K562 (cell line): ENCODE results near the gene CENPU. TPM values are rescaled to one million over a fixed set of nuclear protein-coding genes. Genes with fewer than 3 reads are reported as not detected.

Source experiments
- ATAC-seq: fragments of 200-7000 bp; cut with Tn5 transposase; 3 replicates; pipeline ENCODE4 v1.9.1; 2020; ENCODE audit warnings: moderate library complexity
- BruUV-seq: library from RNA; stranded (reverse); fragments of 400-500 nt; replicated peaks from 2 replicates; lab custom pipeline; 2021; lab: Mats Ljungman, UMichigan
- CTCF ChIA-PET: fragments of 300-600 bp; formaldehyde crosslinking; extraction: SDS; loops from one replicate; lab custom pipeline; 2021; ENCODE audit warnings: low intra/inter-chr PET ratio; lab: Yijun Ruan, JAX
- POLR2A ChIA-PET: fragments of 300-600, 350-650 bp; sonication (Branson Sonifier 250); formaldehyde crosslinking; extraction: SDS; loops from one replicate; lab custom pipeline; 2021; ENCODE audit warnings: antibody characterized with exemption, inconsistent platforms; lab: Yijun Ruan, JAX
- DNase-seq, 4 experiments: peaks; one replicate each; pipeline versions ENCODE4 v3.0.0 to v3.0.0-alpha.2; 2011 to 2018; ENCODE audit warnings: low spot score in 3 of 4, mixed read lengths in 3 of 4; ENCODE audit errors: extremely low read depth in 1 of 4
- FAIRE-seq: peaks from 2 replicates; lab custom pipeline; 2011; peaks lifted over from hg19 to GRCh38; lab: Jason Lieb, UNC
- H2AFZ ChIP-seq: 2 replicates; pipeline ENCODE4 v1.6.0; 2011; ENCODE audit warnings: low read depth, low read length, control low read depth, inconsistent platforms
- H3K27ac ChIP-seq: fragments of 200-600 bp; 3 replicates; pipeline ENCODE4 v1.8.0; 2011; ENCODE audit warnings: low read depth, mild to moderate bottlenecking, control low read depth, inconsistent platforms, low read length, moderate library complexity, mixed read lengths; ENCODE audit errors: extremely low read depth
- H3K27me3 ChIP-seq, 2 experiments: fragments of 300-600 bp in 1 of 2; 2 replicates in 1 of 2; 3 replicates in 1 of 2; pipeline versions ENCODE4 v1.6.0 to v1.8.0; 2011; ENCODE audit warnings: inconsistent platforms in 2 of 2, low read length in 2 of 2, mild to moderate bottlenecking in 1 of 2, mixed read lengths in 1 of 2, moderate library complexity in 1 of 2; ENCODE audit not compliant: control insufficient read depth in 2 of 2, insufficient read depth in 2 of 2
- H3K36me3 ChIP-seq: fragments of 300-600 bp; 3 replicates; pipeline ENCODE4 v1.8.0; 2011; ENCODE audit warnings: mild to moderate bottlenecking, low read length, inconsistent platforms; ENCODE audit not compliant: control insufficient read depth, insufficient read depth
- H3K4me1 ChIP-seq, 2 experiments: fragments of 200-600 bp in 1 of 2; replicated peaks in 1 of 2; 2 replicates in 1 of 2; 3 replicates in 1 of 2; pipeline versions ENCODE4 v1.5.1 to v1.8.0; 2011; ENCODE audit warnings: inconsistent platforms in 2 of 2, low read length in 2 of 2, mild to moderate bottlenecking in 1 of 2, mixed read lengths in 1 of 2, moderate library complexity in 1 of 2; ENCODE audit not compliant: control insufficient read depth in 2 of 2, insufficient read depth in 2 of 2
- H3K4me2 ChIP-seq: 2 replicates; pipeline ENCODE4 v1.6.1; 2011; ENCODE audit warnings: low read length, control low read depth, inconsistent platforms, mixed read lengths; ENCODE audit not compliant: insufficient read depth
- H3K4me3 ChIP-seq: fragments of 200-600 bp; sonication (generic), shearing (Covaris generic); 2 replicates; pipeline ENCODE4 v1.5.1; 2016; ENCODE audit warnings: control low read depth, inconsistent platforms
- H3K79me2 ChIP-seq: fragments of 200-600 bp; 3 replicates; pipeline ENCODE4 v1.8.0; 2011; ENCODE audit warnings: low read length, inconsistent platforms; ENCODE audit not compliant: control insufficient read depth, insufficient read depth
- H3K9ac ChIP-seq, 2 experiments: 2 replicates each; pipeline versions ENCODE4 v1.6.0 to v1.6.1; 2011; ENCODE audit warnings: low read depth in 2 of 2, low read length in 2 of 2, control low read depth in 1 of 2, inconsistent platforms in 1 of 2, mild to moderate bottlenecking in 1 of 2, mixed read lengths in 1 of 2; ENCODE audit not compliant: insufficient read depth in 1 of 2
- H3K9me1 ChIP-seq: one replicate; pipeline ENCODE4 v1.6.0; 2011; ENCODE audit warnings: inconsistent platforms, mild to moderate bottlenecking, low read length, moderate library complexity; ENCODE audit not compliant: control insufficient read depth, insufficient read depth
- H3K9me3 ChIP-seq: replicated peaks from 2 replicates; pipeline ENCODE4 v1.5.1; 2011; ENCODE audit warnings: low read depth, low read length, inconsistent platforms; ENCODE audit not compliant: control insufficient read depth, insufficient read depth
- H4K20me1 ChIP-seq: replicated peaks from 2 replicates; pipeline ENCODE4 v1.6.1; 2011; ENCODE audit warnings: low read length, inconsistent platforms, mixed read lengths; ENCODE audit not compliant: control insufficient read depth, insufficient read depth
- HMG20B ChIP-seq: fragments of 250-450 bp; sonication (Bioruptor Pico); IDR thresholded peaks from 2 replicates; pipeline ENCODE4 v1.5.0; 2021; ENCODE audit warnings: mild to moderate bottlenecking
- LCOR ChIP-seq: sonication (generic); formaldehyde crosslinking; IDR thresholded peaks from 2 replicates; pipeline ENCODE4 v1.8.0; 2022; ENCODE audit warnings: mild to moderate bottlenecking, missing genetic modification reagents
- NFE2 ChIP-seq: IDR thresholded peaks from 2 replicates; pipeline ENCODE4 v1.6.1; 2014; ENCODE audit warnings: antibody characterized with exemption, low read depth
- NRF1 ChIP-seq, 2 experiments: fragments of 450-650 bp; IDR thresholded peaks in 1 of 2; conservative IDR thresholded peaks in 1 of 2; 2 replicates each; pipeline ENCODE4 v1.6.1; 2014; ENCODE audit warnings: mild to moderate bottlenecking in 2 of 2
- PHF20 ChIP-seq: fragments of 450-650 bp; IDR thresholded peaks from 2 replicates; pipeline ENCODE4 v1.6.1; 2018; ENCODE audit not compliant: partially characterized antibody
- PREB ChIP-seq: sonication (generic); formaldehyde crosslinking; IDR thresholded peaks from 2 replicates; pipeline ENCODE4 v1.8.1; 2023; ENCODE audit warnings: mild to moderate bottlenecking, missing genetic modification reagents
- PURB ChIP-seq: sonication (generic); formaldehyde crosslinking; IDR thresholded peaks from 2 replicates; pipeline ENCODE4 v1.9.0; 2021; ENCODE audit warnings: low read depth, mild to moderate bottlenecking, missing genetic modification reagents
- SETDB1 ChIP-seq: IDR thresholded peaks from one replicate; pipeline ENCODE4 v1.6.1; 2012; ENCODE audit warnings: low read length, control low read depth, inconsistent platforms
- SP1 ChIP-seq: sonication (generic); formaldehyde crosslinking; IDR thresholded peaks from 2 replicates; pipeline ENCODE4 v1.8.1; 2022; ENCODE audit warnings: mild to moderate bottlenecking, missing genetic modification reagents
- ZZZ3 ChIP-seq: fragments of 450-650 bp; IDR thresholded peaks from 2 replicates; pipeline ENCODE4 v1.6.1; 2016; ENCODE audit warnings: antibody characterized with exemption, mild to moderate bottlenecking, moderate library complexity
- WGBS: fragments of 100-300 bp; shearing (Covaris generic); methylation state at CpG from one replicate; pipeline ENCODE4 v1.1.6; 2016; ENCODE audit warnings: low coverage, mixed read lengths; ENCODE audit not compliant: insufficient coverage; ENCODE audit errors: missing lambda C conversion rate; 5-methylcytosine and 5-hydroxymethylcytosine counted together
- in situ Hi-C: fragments of 300-500 bp; cut with MboI; formaldehyde crosslinking; loops from 4 replicates; pipeline ENCODE4 v1.15.0; 2018; ENCODE audit warnings: inconsistent platforms, mixed read lengths
- intact Hi-C: fragments of 100-400 bp; cut with micrococcal nuclease; formaldehyde crosslinking; loops from 2 replicates; pipeline ENCODE4 v1.14.2; 2022
- polyA plus RNA-seq, 8 experiments: library from polyadenylated mRNA; depleted of rRNA in 4 of 8; stranded (reverse) in 5 of 8; unstranded in 3 of 8; fragments of >200 nt; fragmentation: Nextera tagmentation in 2 of 8; fragmentation: Illumina TruSeq in 1 of 8; extraction: Ambion mirVana in 2 of 8; extraction: Trizol in 1 of 8; gene quantifications; 2 replicates each; pipeline versions ENCODE4 v1.2.1 to v1.2.3, GENCODE V29; 2011 to 2014; ENCODE audit warnings: inconsistent platforms in 1 of 8, missing spikeins in 1 of 8
- total RNA-seq, 7 experiments: library from RNA; depleted of rRNA in 6 of 7; stranded (reverse); fragments of >200 nt in 6 of 7; fragmentation: Illumina TruSeq in 2 of 7; extraction: Trizol in 2 of 7; gene quantifications; 2 replicates each; pipeline versions ENCODE4 v1.2.1 to v1.2.3, GENCODE V29; 2011 to 2021; ENCODE audit warnings: low replicate concordance in 1 of 7
- TF ChIP-seq, protein P1 (sequence below): fragments of 250-450 bp; sonication (Bioruptor Pico); IDR thresholded peaks from 2 replicates; pipeline ENCODE4 v1.4.0; 2020; ENCODE audit warnings: mild to moderate bottlenecking, moderate library complexity
- TF ChIP-seq, protein P2 (sequence below): sonication (generic); formaldehyde crosslinking; IDR thresholded peaks from 2 replicates; pipeline ENCODE4 v1.8.1; 2022; ENCODE audit warnings: missing genetic modification reagents
- TF ChIP-seq, protein P3 (sequence below): fragments of 450-650 bp; IDR thresholded peaks from one replicate; pipeline ENCODE4 v1.6.1; 2018; ENCODE audit warnings: mild to moderate bottlenecking, moderate library complexity; ENCODE audit not compliant: partially characterized antibody

CENPU gene
- total and polyA plus RNA-seq, 9 of the 15 experiments (the other 6 are each of a cell fraction or from before 2014, with no cell fraction given) = 39.4 to 98.7 (median 84.3) TPM

DNA sequence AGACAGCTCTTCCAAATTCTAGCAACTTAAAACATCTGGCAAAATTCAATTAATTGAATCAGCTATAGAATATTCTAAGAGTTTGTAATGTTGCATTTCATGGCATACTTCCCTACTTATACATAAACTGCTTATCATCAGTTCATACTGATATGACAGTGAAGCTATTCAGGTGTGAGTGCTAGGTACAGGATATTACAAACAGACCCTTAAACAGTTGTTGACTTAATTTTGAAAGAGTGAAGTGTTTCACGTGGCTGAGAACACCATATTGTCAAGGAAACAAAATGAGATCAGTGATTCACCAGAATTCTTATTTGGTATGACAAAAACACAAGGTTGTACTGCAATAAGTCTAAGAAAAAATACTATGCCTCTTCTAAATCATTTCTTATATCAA, 27.4 kb downstream of the CENPU start:
- H2AFZ ChIP-seq = no peak overlapping the region
- ChIA-PET POLR2A (no interaction called here), CTCF (no interaction called here)
- H3K4me3 ChIP-seq = no peak overlapping the region
- ATAC-seq (no peak), FAIRE-seq (no peak), DNase-seq (no peak)
- H3K79me2 ChIP-seq = no peaks in the 10 kb centered on the region
- WGBS = 53% methylated on average over 1 of the region's 1 CpG
- in situ Hi-C loops = no loop called here
- BruUV-seq = no TSS peak
- no peak overlapping the region for H3K27ac ChIP-seq
- H3K9me3 ChIP-seq = no peaks in the 10 kb centered on the region
- no peak overlapping the region for H3K4me2 ChIP-seq
- H3K4me1 ChIP-seq = no peaks in the 10 kb centered on the region
- no peak overlapping the region for H3K9ac ChIP-seq
- intact Hi-C loops = no loop called here
- H3K9me1 ChIP-seq = no peaks in the 10 kb centered on the region
- H4K20me1 ChIP-seq = no peaks in the 10 kb centered on the region
- H3K36me3 ChIP-seq = peaks cover 86% of the 10 kb centered on the region
- no peaks in the 10 kb centered on the region for H3K27me3 ChIP-seq
- TF ChIP-seq PREB = no peak
- TF ChIP-seq, protein P1, sequence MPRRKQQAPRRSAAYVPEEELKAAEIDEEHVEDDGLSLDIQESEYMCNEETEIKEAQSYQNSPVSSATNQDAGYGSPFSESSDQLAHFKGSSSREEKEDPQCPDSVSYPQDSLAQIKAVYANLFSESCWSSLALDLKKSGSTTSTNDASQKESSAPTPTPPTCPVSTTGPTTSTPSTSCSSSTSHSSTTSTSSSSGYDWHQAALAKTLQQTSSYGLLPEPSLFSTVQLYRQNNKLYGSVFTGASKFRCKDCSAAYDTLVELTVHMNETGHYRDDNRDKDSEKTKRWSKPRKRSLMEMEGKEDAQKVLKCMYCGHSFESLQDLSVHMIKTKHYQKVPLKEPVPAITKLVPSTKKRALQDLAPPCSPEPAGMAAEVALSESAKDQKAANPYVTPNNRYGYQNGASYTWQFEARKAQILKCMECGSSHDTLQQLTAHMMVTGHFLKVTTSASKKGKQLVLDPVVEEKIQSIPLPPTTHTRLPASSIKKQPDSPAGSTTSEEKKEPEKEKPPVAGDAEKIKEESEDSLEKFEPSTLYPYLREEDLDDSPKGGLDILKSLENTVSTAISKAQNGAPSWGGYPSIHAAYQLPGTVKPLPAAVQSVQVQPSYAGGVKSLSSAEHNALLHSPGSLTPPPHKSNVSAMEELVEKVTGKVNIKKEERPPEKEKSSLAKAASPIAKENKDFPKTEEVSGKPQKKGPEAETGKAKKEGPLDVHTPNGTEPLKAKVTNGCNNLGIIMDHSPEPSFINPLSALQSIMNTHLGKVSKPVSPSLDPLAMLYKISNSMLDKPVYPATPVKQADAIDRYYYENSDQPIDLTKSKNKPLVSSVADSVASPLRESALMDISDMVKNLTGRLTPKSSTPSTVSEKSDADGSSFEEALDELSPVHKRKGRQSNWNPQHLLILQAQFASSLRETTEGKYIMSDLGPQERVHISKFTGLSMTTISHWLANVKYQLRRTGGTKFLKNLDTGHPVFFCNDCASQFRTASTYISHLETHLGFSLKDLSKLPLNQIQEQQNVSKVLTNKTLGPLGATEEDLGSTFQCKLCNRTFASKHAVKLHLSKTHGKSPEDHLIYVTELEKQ (CRISPR knock-in tag) = no peak
- TF ChIP-seq PURB = no peak
- TF ChIP-seq, protein P2, sequence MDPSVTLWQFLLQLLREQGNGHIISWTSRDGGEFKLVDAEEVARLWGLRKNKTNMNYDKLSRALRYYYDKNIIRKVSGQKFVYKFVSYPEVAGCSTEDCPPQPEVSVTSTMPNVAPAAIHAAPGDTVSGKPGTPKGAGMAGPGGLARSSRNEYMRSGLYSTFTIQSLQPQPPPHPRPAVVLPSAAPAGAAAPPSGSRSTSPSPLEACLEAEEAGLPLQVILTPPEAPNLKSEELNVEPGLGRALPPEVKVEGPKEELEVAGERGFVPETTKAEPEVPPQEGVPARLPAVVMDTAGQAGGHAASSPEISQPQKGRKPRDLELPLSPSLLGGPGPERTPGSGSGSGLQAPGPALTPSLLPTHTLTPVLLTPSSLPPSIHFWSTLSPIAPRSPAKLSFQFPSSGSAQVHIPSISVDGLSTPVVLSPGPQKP (CRISPR knock-in tag) = no peak
- TF ChIP-seq SETDB1 = no peak
- TF ChIP-seq HMG20B (CRISPR knock-in tag) = no peak
- no peak for TF ChIP-seq LCOR (CRISPR knock-in tag)
- TF ChIP-seq SP1 = no peak
- no peak for TF ChIP-seq PHF20
- TF ChIP-seq NFE2 = no peak
- TF ChIP-seq ZZZ3 = no peak
- no peak for TF ChIP-seq NRF1 (conservative IDR thresholded peaks at IDR 0.05 in 1 of 2, IDR thresholded peaks at IDR 0.05 in 1 of 2)
- TF ChIP-seq, protein P3, sequence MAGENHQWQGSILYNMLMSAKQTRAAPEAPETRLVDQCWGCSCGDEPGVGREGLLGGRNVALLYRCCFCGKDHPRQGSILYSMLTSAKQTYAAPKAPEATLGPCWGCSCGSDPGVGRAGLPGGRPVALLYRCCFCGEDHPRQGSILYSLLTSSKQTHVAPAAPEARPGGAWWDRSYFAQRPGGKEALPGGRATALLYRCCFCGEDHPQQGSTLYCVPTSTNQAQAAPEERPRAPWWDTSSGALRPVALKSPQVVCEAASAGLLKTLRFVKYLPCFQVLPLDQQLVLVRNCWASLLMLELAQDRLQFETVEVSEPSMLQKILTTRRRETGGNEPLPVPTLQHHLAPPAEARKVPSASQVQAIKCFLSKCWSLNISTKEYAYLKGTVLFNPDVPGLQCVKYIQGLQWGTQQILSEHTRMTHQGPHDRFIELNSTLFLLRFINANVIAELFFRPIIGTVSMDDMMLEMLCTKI = no peak
